ENCODE data around the gene WDR83. TPM values are rescaled to one million over a fixed set of nuclear protein-coding genes. Genes with fewer than 3 reads are reported as not detected.
"Not testable (repeated sequence)": the region's sequence is repeated elsewhere in the genome, so short reads cannot be mapped to it uniquely, and the experiment has no call there.

WDR83 gene
- total and polyA plus RNA-seq, 5 donors from 2014 or later: 10.6 to 18.5 (median 13.0) TPM

DNA sequence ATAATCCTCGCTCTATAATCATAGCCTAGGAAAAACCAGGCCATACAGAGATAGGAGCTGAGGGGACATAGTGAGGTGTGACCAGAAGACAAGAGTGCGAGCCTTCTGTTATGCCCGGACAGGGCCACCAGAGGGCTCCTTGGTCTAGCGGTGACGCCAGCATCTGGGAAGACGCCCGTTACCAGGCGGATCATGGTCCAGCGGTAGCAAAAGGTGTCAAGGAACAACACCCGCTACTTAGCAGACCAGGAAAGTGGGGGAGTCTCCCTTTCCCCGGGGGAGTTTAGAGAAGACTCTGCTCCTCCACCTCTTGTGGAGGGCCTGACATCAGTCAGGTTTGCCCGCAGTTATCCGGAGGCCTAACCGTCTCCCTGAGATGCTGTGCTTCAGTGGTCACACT lies 45.5 kb downstream of the WDR83 start:
- not testable (repeated sequence) for H3K4me1 ChIP-seq (ENCODE audit: control insufficient read depth, insufficient read depth, low read length, poor library complexity, severe bottlenecking); DNase-seq; H3K9me3 ChIP-seq (ENCODE audit: control insufficient read depth in 2 of 2, low read length in 2 of 2); H3K4me3 ChIP-seq (ENCODE audit: low read depth, low read length); H3K27me3 ChIP-seq (ENCODE audit: control insufficient read depth, insufficient read depth, low read length); H3K27ac ChIP-seq (ENCODE audit: insufficient read depth, low read length, poor library complexity, severe bottlenecking); H3K4me3 Mint-ChIP-seq; H3K27me3 Mint-ChIP-seq; H3K9me3 Mint-ChIP-seq; ATAC-seq (ENCODE audit: low read depth in 2 of 2); H3K4me1 Mint-ChIP-seq; H3K27ac Mint-ChIP-seq
- peaks cover 21% of the 10 kb centered on the region for H3K36me3 Mint-ChIP-seq
- H3K36me3 ChIP-seq (ENCODE audit: control insufficient read depth, insufficient read depth, low read length): peaks cover 39% of the 10 kb centered on the region

DNA sequence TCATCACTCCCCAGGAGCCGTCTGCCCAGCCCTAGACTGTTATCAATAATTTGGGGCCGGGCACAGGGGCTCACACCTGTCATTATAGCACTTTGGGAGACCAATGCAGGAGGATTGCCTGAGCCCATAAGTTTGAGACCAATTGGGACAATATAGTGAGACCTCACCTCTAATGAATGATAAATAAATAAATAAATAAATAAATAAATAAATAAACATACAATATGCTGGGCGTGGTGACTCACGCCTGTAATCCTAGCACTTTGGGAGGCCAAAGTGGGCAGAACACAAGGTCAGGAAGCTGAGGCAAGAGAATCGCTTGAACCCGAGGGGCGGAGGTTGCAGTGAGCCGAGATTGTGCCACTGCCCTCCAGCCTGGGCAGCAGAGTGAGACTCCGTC lies 46.7 kb downstream of the WDR83 start:
- H3K27ac ChIP-seq (ENCODE audit: insufficient read depth, low read length, poor library complexity, severe bottlenecking); H3K27me3 Mint-ChIP-seq; H3K4me3 ChIP-seq (ENCODE audit: low read depth, low read length); H3K27me3 ChIP-seq (ENCODE audit: control insufficient read depth, insufficient read depth, low read length); H3K9me3 Mint-ChIP-seq; H3K27ac Mint-ChIP-seq; DNase-seq; H3K4me3 Mint-ChIP-seq; H3K9me3 ChIP-seq (ENCODE audit: control insufficient read depth in 2 of 2, low read length in 2 of 2); H3K4me1 Mint-ChIP-seq; ATAC-seq (ENCODE audit: low read depth in 2 of 2); H3K4me1 ChIP-seq (ENCODE audit: control insufficient read depth, insufficient read depth, low read length, poor library complexity, severe bottlenecking): not testable (repeated sequence)
- peaks cover 40% of the 10 kb centered on the region for H3K36me3 ChIP-seq (ENCODE audit: control insufficient read depth, insufficient read depth, low read length)
- peaks cover 21% of the 10 kb centered on the region for H3K36me3 Mint-ChIP-seq

DNA sequence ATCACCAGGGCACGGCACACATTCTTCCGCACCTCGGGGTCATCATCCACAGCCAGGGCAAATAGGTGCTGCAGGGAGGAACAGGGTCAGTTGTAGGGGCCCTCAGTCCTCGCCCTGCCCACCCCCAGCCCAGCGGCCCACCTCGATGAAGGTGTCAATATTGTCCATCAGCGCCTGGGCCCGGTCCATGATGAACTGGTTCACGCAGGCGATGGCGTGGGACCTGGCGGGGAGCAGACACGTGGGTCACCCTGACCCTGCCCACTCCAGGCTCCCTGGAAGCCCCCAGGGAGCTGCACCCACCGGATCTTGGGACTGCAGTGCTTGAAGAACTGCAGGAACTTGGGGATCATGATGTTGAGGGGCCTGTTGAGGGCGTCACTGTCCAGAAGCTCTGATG lies 48.5 kb downstream of the WDR83 start:
- Histone ChIP-seq H3K4me1 (ENCODE audit: control insufficient read depth, insufficient read depth, low read length, poor library complexity, severe bottlenecking) (no peaks in the 10 kb centered on the region), H3K27ac (ENCODE audit: insufficient read depth, low read length, poor library complexity, severe bottlenecking) (no peak overlapping the region), H3K36me3 (ENCODE audit: control insufficient read depth, insufficient read depth, low read length) (peaks cover 41% of the 10 kb centered on the region), H3K9me3 (ENCODE audit: control insufficient read depth in 2 of 2, low read length in 2 of 2) (no peaks in the 10 kb centered on the region), H3K27me3 (ENCODE audit: control insufficient read depth, insufficient read depth, low read length) (no peaks in the 10 kb centered on the region), H3K4me3 (ENCODE audit: low read depth, low read length) (no peak overlapping the region)
- Mint-ChIP-seq H3K9me3 (no peaks in the 10 kb centered on the region), H3K4me3 (no peak overlapping the region), H3K27me3 (no peaks in the 10 kb centered on the region), H3K4me1 (peaks cover 0 to 16% (median 4%) of the 10 kb centered on the region in 4 donors), H3K27ac (no peak overlapping the region), H3K36me3 (peaks cover 20% of the 10 kb centered on the region)
- ATAC-seq (ENCODE audit: low read depth in 2 of 2) (no peak), DNase-seq (no peak)

DNA sequence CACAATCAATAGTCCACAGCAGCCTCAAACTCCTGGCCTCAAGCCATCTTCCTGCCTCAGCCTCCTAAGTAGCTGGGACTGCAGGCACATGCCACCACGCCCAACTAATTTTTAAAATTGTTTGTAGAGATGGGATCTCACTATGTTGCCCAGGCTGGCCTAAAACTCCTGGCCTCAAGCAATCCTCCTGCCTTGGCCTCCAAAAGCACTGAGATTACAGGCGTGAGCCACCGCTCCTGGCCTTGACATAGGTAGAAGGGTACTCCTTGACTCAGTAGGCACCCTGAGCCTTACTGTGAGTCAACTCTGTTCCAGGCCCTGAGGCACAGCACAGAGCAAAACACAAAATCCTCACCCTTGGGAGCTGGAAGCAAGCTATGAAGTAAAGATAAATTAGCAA lies 49.3 kb downstream of the WDR83 start:
- no peak overlapping the region for H3K4me3 ChIP-seq (ENCODE audit: low read depth, low read length)
- H3K9me3 Mint-ChIP-seq: no peaks in the 10 kb centered on the region
- DNase-seq (no peak), ATAC-seq (ENCODE audit: low read depth in 2 of 2) (no peak)
- no peaks in the 10 kb centered on the region for H3K27me3 ChIP-seq (ENCODE audit: control insufficient read depth, insufficient read depth, low read length)
- H3K4me1 ChIP-seq (ENCODE audit: control insufficient read depth, insufficient read depth, low read length, poor library complexity, severe bottlenecking): peaks cover 7% of the 10 kb centered on the region
- H3K9me3 ChIP-seq (ENCODE audit: control insufficient read depth in 2 of 2, low read length in 2 of 2): no peaks in the 10 kb centered on the region
- peaks cover 0 to 23% (median 10%) of the 10 kb centered on the region in 4 donors for H3K4me1 Mint-ChIP-seq
- no peak overlapping the region for H3K27ac ChIP-seq (ENCODE audit: insufficient read depth, low read length, poor library complexity, severe bottlenecking)
- H3K36me3 ChIP-seq (ENCODE audit: control insufficient read depth, insufficient read depth, low read length): peaks cover 36% of the 10 kb centered on the region
- no peak overlapping the region for H3K4me3 Mint-ChIP-seq
- no peaks in the 10 kb centered on the region for H3K27me3 Mint-ChIP-seq
- no peak overlapping the region for H3K27ac Mint-ChIP-seq
- peaks cover 15% of the 10 kb centered on the region for H3K36me3 Mint-ChIP-seq

DNA sequence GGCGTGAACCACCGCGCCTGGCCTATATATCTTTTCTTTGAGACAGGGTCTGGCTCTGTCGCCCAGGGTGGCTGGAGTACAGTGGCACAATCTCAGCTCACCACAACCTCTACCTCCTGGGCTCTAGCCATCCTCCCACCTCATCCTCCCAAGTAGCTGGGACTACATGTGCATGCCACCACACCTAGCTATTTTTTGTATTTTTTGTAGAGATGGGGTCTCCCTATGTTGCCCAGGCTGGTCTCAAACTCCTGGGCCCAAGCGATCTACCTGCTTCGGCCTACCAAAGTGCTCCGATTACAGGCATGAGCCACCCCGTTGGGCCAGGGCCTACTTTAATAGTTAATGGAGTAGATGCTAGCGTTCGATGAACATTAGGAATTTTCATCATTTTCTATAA lies 53.7 kb downstream of the WDR83 start:
- Mint-ChIP-seq H3K36me3 (peaks cover 9% of the 10 kb centered on the region), H3K4me1 (peaks cover 4 to 49% (median 35%) of the 10 kb centered on the region in 4 donors), H3K27ac (peak overlapping the region; percentile 38 to 93 (median 84)), H3K9me3 (peaks cover 0 to 4% (median 0%) of the 10 kb centered on the region in 7 donors), H3K27me3 (peaks cover 7% of the 10 kb centered on the region), H3K4me3 (peak overlapping the region; percentile 85 to 93 (median 90))
- Histone ChIP-seq H3K27me3 (ENCODE audit: control insufficient read depth, insufficient read depth, low read length) (no peaks in the 10 kb centered on the region), H3K36me3 (ENCODE audit: control insufficient read depth, insufficient read depth, low read length) (peaks cover 8% of the 10 kb centered on the region), H3K9me3 (ENCODE audit: control insufficient read depth in 2 of 2, low read length in 2 of 2) (no peaks in the 10 kb centered on the region), H3K27ac (ENCODE audit: insufficient read depth, low read length, poor library complexity, severe bottlenecking) (peak overlapping the region; percentile 23), H3K4me3 (ENCODE audit: low read depth, low read length) (peak overlapping the region; percentile 37), H3K4me1 (ENCODE audit: control insufficient read depth, insufficient read depth, low read length, poor library complexity, severe bottlenecking) (peaks cover 34% of the 10 kb centered on the region)
- DNase-seq (no peak), ATAC-seq (ENCODE audit: low read depth in 2 of 2) (no peak)

DNA sequence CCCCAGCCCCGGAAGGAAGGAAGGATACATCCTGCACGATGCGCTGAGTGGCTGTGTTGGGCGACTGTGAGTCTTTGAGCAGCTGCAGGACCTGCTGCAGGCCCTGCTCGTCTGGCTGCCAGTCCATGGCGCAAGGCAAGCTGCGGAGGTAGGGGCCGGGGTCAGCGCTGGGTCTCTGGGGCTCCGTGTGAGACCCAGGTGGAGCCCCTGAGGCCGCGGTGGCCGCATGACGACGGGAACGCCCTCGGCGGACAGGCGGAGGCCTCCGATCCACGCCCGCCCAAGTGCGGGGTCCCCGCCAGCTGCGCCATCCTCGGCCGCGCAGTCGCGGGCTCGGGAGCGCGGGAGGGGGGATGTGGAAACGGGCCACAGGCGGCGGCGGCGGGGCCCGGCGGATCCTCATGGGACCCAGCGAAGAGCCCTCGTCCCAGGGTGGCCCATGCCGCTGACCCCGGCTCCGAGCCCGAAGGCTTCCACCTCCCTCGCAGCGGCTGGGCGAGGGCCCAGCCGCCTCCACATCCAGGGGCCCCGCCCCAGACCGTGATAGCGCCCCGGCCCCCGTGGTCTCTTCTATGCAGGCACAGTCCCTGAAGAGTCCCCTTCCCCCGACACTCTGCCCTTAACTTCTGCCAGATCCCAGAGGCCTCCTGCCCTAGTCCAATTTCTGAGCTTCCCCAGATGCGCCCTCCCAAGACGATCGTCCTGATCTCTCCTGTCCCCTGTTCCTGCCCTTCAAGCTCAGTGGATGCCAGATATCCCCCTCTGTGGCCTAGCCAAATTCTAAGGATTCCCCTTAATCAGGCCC lies 54.4 kb downstream of the WDR83 start:
- no peaks in the 10 kb centered on the region for H3K27me3 ChIP-seq (ENCODE audit: control insufficient read depth, insufficient read depth, low read length)
- peak overlapping the region; percentile 62 for H3K4me3 ChIP-seq (ENCODE audit: low read depth, low read length)
- no peaks in the 10 kb centered on the region for H3K9me3 ChIP-seq (ENCODE audit: control insufficient read depth in 2 of 2, low read length in 2 of 2)
- DNase-seq (peak in 1 of 3 donors; percentile 51), ATAC-seq (ENCODE audit: low read depth in 2 of 2) (no peak)
- H3K36me3 ChIP-seq (ENCODE audit: control insufficient read depth, insufficient read depth, low read length): peaks cover 7% of the 10 kb centered on the region
- peaks cover 4 to 49% (median 35%) of the 10 kb centered on the region in 4 donors for H3K4me1 Mint-ChIP-seq
- H3K9me3 Mint-ChIP-seq: peaks cover 0 to 4% (median 0%) of the 10 kb centered on the region in 7 donors
- peaks cover 34% of the 10 kb centered on the region for H3K4me1 ChIP-seq (ENCODE audit: control insufficient read depth, insufficient read depth, low read length, poor library complexity, severe bottlenecking)
- H3K4me3 Mint-ChIP-seq: peak overlapping the region; percentile 90 to 97 (median 94)
- peak overlapping the region; percentile 86 for H3K27ac ChIP-seq (ENCODE audit: insufficient read depth, low read length, poor library complexity, severe bottlenecking)
- peaks cover 5% of the 10 kb centered on the region for H3K36me3 Mint-ChIP-seq
- peak overlapping the region; percentile 92 to 97 (median 95) for H3K27ac Mint-ChIP-seq
- peaks cover 7% of the 10 kb centered on the region for H3K27me3 Mint-ChIP-seq

GRCh38 chr19:12721656-12722565 lies 55.3 kb downstream of the WDR83 start:
- H3K27me3 ChIP-seq (ENCODE audit: control insufficient read depth, insufficient read depth, low read length): no peaks in the 10 kb centered on the region
- ATAC-seq (ENCODE audit: low read depth in 2 of 2) (peak in 1 of 2 donors; percentile 25), DNase-seq (peak; percentile 48 to 63 (median 48))
- Mint-ChIP-seq H3K36me3 (peaks cover 3% of the 10 kb centered on the region), H3K9me3 (peaks cover 0 to 4% (median 0%) of the 10 kb centered on the region in 7 donors), H3K4me1 (peaks cover 9 to 50% (median 33%) of the 10 kb centered on the region in 4 donors), H3K27me3 (peaks cover 7% of the 10 kb centered on the region), H3K27ac (peak overlapping the region; percentile 92 to 97 (median 95)), H3K4me3 (peak overlapping the region; percentile 93 to 97 (median 94))
- H3K4me1 ChIP-seq (ENCODE audit: control insufficient read depth, insufficient read depth, low read length, poor library complexity, severe bottlenecking): peaks cover 34% of the 10 kb centered on the region
- H3K9me3 ChIP-seq (ENCODE audit: control insufficient read depth in 2 of 2, low read length in 2 of 2): no peaks in the 10 kb centered on the region
- H3K36me3 ChIP-seq (ENCODE audit: control insufficient read depth, insufficient read depth, low read length): peaks cover 7% of the 10 kb centered on the region
- H3K4me3 ChIP-seq (ENCODE audit: low read depth, low read length): peak overlapping the region; percentile 62
- H3K27ac ChIP-seq (ENCODE audit: insufficient read depth, low read length, poor library complexity, severe bottlenecking): peak overlapping the region; percentile 86
